Stimulated activated naive CD8-positive, alpha-beta T cell treated with anti-CD3 and anti-CD28 coated beads, Interleukin-15, Interleukin-2, amounts not matched to agents 100 ng/mL and 50 ng/mL, for 24 hours (primary cell): ENCODE data around the gene TOMM34.

Experiments
- H3K27ac Mint-ChIP-seq: one replicate; pipeline ENCODE4 v1.8.0; 2021; ENCODE audit warnings: mild to moderate bottlenecking, mixed read lengths
- H3K27me3 Mint-ChIP-seq: one replicate; pipeline ENCODE4 v1.8.0; 2021; ENCODE audit warnings: mixed read lengths
- H3K36me3 Mint-ChIP-seq: one replicate; pipeline ENCODE4 v1.8.0; 2021; ENCODE audit warnings: low read depth, mixed read lengths
- H3K4me1 Mint-ChIP-seq: one replicate; pipeline ENCODE4 v1.8.0; 2021; ENCODE audit warnings: low read depth, mixed read lengths
- H3K4me3 Mint-ChIP-seq: one replicate; pipeline ENCODE4 v1.8.0; 2021; ENCODE audit warnings: mild to moderate bottlenecking, mixed read lengths
- H3K9me3 Mint-ChIP-seq: one replicate; pipeline ENCODE4 v1.8.0; 2021; ENCODE audit warnings: mixed read lengths

The TOMM34 gene

GRCh38 chr20:44954211-44954610 is 6.0 kb downstream of the TOMM34 start:
- peaks cover 98% of the 10 kb centered on the region for H3K36me3 Mint-ChIP-seq
- no peak overlapping the region for H3K4me3 Mint-ChIP-seq
- peak overlapping the region; percentile 66 for H3K27ac Mint-ChIP-seq
- H3K9me3 Mint-ChIP-seq: no peaks in the 10 kb centered on the region
- H3K27me3 Mint-ChIP-seq: no peaks in the 10 kb centered on the region
- H3K4me1 Mint-ChIP-seq: peaks cover 56% of the 10 kb centered on the region

GRCh38 chr20:44952731-44953130 is 7.5 kb downstream of the TOMM34 start:
- Mint-ChIP-seq H3K9me3 (no peaks in the 10 kb centered on the region), H3K4me3 (no peak overlapping the region), H3K36me3 (peaks cover 96% of the 10 kb centered on the region), H3K27ac (peak overlapping the region; percentile 66), H3K4me1 (peaks cover 42% of the 10 kb centered on the region), H3K27me3 (no peaks in the 10 kb centered on the region)

- H3K4me3 Mint-ChIP-seq: no peak overlapping the region
- H3K27me3 Mint-ChIP-seq: no peaks in the 10 kb centered on the region
- peaks cover 94% of the 10 kb centered on the region for H3K36me3 Mint-ChIP-seq
- peaks cover 19% of the 10 kb centered on the region for H3K4me1 Mint-ChIP-seq
- no peaks in the 10 kb centered on the region for H3K9me3 Mint-ChIP-seq
- H3K27ac Mint-ChIP-seq: peak overlapping the region; percentile 15
Measured at GRCh38 chr20:44950368-44950767, 9.8 kb downstream of the TOMM34 start.

GRCh38 chr20:44948513-44948912 is 11.7 kb downstream of the TOMM34 start:
- Mint-ChIP-seq H3K9me3 (no peaks in the 10 kb centered on the region), H3K36me3 (peaks cover 93% of the 10 kb centered on the region), H3K27ac (no peak overlapping the region), H3K4me1 (peaks cover 9% of the 10 kb centered on the region), H3K27me3 (no peaks in the 10 kb centered on the region), H3K4me3 (no peak overlapping the region)

- Mint-ChIP-seq H3K4me1 (peaks cover 5% of the 10 kb centered on the region), H3K27ac (no peak overlapping the region), H3K36me3 (peaks cover 91% of the 10 kb centered on the region), H3K27me3 (no peaks in the 10 kb centered on the region), H3K4me3 (no peak overlapping the region), H3K9me3 (no peaks in the 10 kb centered on the region)
Measured at GRCh38 chr20:44948107-44948506, 12.1 kb downstream of the TOMM34 start.

- Mint-ChIP-seq H3K4me1 (no peaks in the 10 kb centered on the region), H3K36me3 (peaks cover 86% of the 10 kb centered on the region)
Measured at GRCh38 chr20:44946271-44946852, 13.8 kb downstream of the TOMM34 start.

GRCh38 chr20:44945261-44945660 is 14.9 kb downstream of the TOMM34 start:
- Mint-ChIP-seq H3K4me3 (no peak overlapping the region), H3K4me1 (no peaks in the 10 kb centered on the region), H3K27ac (no peak overlapping the region), H3K9me3 (no peaks in the 10 kb centered on the region), H3K27me3 (no peaks in the 10 kb centered on the region), H3K36me3 (peaks cover 83% of the 10 kb centered on the region)

More at GRCh38 chr20:44946271-44946852, 13.8 kb downstream of the TOMM34 start:
- Mint-ChIP-seq H3K4me3 (no peak overlapping the region), H3K27me3 (no peaks in the 10 kb centered on the region), H3K27ac (no peak overlapping the region), H3K9me3 (no peaks in the 10 kb centered on the region)

- Mint-ChIP-seq H3K27me3 (no peaks in the 10 kb centered on the region), H3K4me3 (no peak overlapping the region), H3K36me3 (peaks cover 74% of the 10 kb centered on the region), H3K27ac (no peak overlapping the region), H3K9me3 (no peaks in the 10 kb centered on the region), H3K4me1 (no peaks in the 10 kb centered on the region)
Measured at GRCh38 chr20:44943828-44944227, 16.4 kb downstream of the TOMM34 start.

GRCh38 chr20:44942264-44942973 is 17.8 kb downstream of the TOMM34 start:
- H3K36me3 Mint-ChIP-seq: peaks cover 69% of the 10 kb centered on the region
- no peaks in the 10 kb centered on the region for H3K9me3 Mint-ChIP-seq
- no peaks in the 10 kb centered on the region for H3K27me3 Mint-ChIP-seq
- H3K4me3 Mint-ChIP-seq: no peak overlapping the region
- H3K4me1 Mint-ChIP-seq: no peaks in the 10 kb centered on the region
- H3K27ac Mint-ChIP-seq: no peak overlapping the region

- Mint-ChIP-seq H3K9me3 (no peaks in the 10 kb centered on the region), H3K36me3 (peaks cover 64% of the 10 kb centered on the region), H3K4me1 (no peaks in the 10 kb centered on the region), H3K4me3 (no peak overlapping the region), H3K27ac (no peak overlapping the region), H3K27me3 (no peaks in the 10 kb centered on the region)
Measured at GRCh38 chr20:44941120-44941691, 19.0 kb downstream of the TOMM34 start.

GRCh38 chr20:44938637-44939036 is 21.6 kb downstream of the TOMM34 start:
- H3K4me3 Mint-ChIP-seq: no peak overlapping the region
- H3K36me3 Mint-ChIP-seq: peaks cover 52% of the 10 kb centered on the region
- H3K27me3 Mint-ChIP-seq: no peaks in the 10 kb centered on the region
- no peaks in the 10 kb centered on the region for H3K4me1 Mint-ChIP-seq
- H3K27ac Mint-ChIP-seq: no peak overlapping the region
- no peaks in the 10 kb centered on the region for H3K9me3 Mint-ChIP-seq

- Mint-ChIP-seq H3K36me3 (peaks cover 49% of the 10 kb centered on the region), H3K27ac (no peak overlapping the region), H3K4me3 (no peak overlapping the region), H3K27me3 (no peaks in the 10 kb centered on the region), H3K4me1 (no peaks in the 10 kb centered on the region), H3K9me3 (no peaks in the 10 kb centered on the region)
Measured at GRCh38 chr20:44936510-44936909, 23.7 kb downstream of the TOMM34 start.

- H3K36me3 Mint-ChIP-seq: peaks cover 41% of the 10 kb centered on the region
- no peak overlapping the region for H3K27ac Mint-ChIP-seq
- H3K4me3 Mint-ChIP-seq: no peak overlapping the region
- H3K9me3 Mint-ChIP-seq: no peaks in the 10 kb centered on the region
- H3K4me1 Mint-ChIP-seq: no peaks in the 10 kb centered on the region
- no peaks in the 10 kb centered on the region for H3K27me3 Mint-ChIP-seq
Measured at GRCh38 chr20:44932916-44933315, 27.3 kb downstream of the TOMM34 start.

- H3K4me3 Mint-ChIP-seq: no peak overlapping the region
- no peaks in the 10 kb centered on the region for H3K9me3 Mint-ChIP-seq
- H3K36me3 Mint-ChIP-seq: peaks cover 40% of the 10 kb centered on the region
- H3K27me3 Mint-ChIP-seq: no peaks in the 10 kb centered on the region
- no peak overlapping the region for H3K27ac Mint-ChIP-seq
- H3K4me1 Mint-ChIP-seq: no peaks in the 10 kb centered on the region
Measured at GRCh38 chr20:44931911-44932310, 28.3 kb downstream of the TOMM34 start.

- Mint-ChIP-seq H3K4me1 (no peaks in the 10 kb centered on the region), H3K9me3 (no peaks in the 10 kb centered on the region), H3K36me3 (peaks cover 31% of the 10 kb centered on the region), H3K27me3 (no peaks in the 10 kb centered on the region), H3K4me3 (no peak overlapping the region), H3K27ac (no peak overlapping the region)
Measured at GRCh38 chr20:44930517-44931168, 29.6 kb downstream of the TOMM34 start.
